ENCODE measurements around the gene ETV6. TPM values are rescaled to one million over a fixed set of nuclear protein-coding genes. Genes with fewer than 3 reads are reported as not detected.
A peak's percentile ranks its signal among the peaks of the same experiment; 100 is the strongest.

ETV6 gene
- total RNA-seq, 1 donor from 2014 or later: 16.1 TPM

DNA sequence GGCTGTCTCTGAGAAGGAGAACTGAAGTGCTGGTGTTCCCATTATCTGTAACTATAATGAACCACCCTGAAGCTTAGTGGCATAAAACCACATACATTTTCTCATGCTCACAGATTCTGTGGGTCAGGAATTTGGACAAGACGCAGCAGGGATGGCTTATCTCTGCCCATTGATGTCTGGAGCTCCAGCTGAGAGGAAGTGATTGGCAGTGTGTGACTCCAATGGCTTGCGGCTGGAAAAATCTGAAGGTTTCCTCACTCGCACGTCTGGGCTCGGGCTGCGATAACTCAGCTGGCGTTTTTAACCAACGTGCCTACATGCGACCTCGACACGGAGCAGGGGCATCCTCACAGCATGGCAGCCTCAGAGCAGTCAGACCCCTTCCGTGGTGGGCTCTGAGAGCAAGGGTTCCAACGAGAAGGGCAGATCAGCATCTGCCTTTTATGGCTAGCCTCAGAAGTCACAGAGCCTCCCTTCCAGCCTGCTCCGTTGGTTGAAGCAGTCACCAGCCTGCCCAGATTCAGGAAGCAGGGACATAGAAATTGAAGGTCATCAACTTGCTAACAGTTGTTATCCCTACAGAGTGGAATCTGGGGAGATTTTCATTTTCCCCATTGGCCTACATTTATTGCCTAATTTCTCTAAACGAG lies 277.9 kb downstream of the ETV6 start:
- ATAC-seq (ENCODE audit: poor library complexity) (no peak), DNase-seq (no peak)
- intact Hi-C loops (cut with DNase I): no loop called here

DNA sequence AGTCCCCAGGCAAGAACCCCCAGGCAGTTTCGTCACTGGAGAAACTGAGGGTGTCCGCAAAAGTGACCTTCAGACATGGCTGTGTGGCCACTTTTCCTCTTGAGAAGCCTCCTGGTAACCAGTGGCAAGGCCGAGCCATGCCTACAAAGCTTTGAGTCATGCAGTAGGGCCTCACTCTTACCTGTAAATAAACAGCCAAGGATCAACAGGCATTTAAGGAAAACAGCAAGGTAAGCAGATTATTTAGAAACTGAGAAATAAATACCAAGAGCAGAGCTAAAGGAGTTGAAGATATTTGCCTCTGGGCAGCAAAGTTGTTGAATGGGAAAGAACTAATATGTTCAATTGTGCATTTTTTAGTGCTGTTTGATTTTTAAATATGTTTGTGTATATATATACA lies 280.2 kb downstream of the ETV6 start:
- intact Hi-C loops (cut with DNase I): no loop called here
- DNase-seq (no peak), ATAC-seq (ENCODE audit: poor library complexity) (no peak)

DNA sequence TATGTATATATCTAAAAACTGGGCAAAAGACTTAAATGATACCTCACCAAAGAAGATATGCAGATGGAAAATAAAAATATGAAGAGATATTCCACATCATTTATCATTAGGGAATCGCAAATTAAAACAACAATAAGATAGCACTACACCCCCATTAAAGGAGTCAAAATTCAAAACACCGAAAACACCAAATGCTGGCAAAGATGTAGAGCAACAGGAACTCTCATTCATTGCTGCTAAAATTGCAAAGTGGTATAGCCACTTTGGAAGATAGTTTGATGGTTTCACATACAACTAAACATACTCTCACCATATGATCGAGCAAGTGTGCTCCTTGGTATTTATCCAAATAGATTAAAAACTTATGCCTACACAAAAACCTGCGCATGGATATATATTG lies 289.7 kb downstream of the ETV6 start:
- intact Hi-C loops (cut with DNase I): no loop called here
- ATAC-seq (ENCODE audit: poor library complexity) (no peak), DNase-seq (no peak)

DNA sequence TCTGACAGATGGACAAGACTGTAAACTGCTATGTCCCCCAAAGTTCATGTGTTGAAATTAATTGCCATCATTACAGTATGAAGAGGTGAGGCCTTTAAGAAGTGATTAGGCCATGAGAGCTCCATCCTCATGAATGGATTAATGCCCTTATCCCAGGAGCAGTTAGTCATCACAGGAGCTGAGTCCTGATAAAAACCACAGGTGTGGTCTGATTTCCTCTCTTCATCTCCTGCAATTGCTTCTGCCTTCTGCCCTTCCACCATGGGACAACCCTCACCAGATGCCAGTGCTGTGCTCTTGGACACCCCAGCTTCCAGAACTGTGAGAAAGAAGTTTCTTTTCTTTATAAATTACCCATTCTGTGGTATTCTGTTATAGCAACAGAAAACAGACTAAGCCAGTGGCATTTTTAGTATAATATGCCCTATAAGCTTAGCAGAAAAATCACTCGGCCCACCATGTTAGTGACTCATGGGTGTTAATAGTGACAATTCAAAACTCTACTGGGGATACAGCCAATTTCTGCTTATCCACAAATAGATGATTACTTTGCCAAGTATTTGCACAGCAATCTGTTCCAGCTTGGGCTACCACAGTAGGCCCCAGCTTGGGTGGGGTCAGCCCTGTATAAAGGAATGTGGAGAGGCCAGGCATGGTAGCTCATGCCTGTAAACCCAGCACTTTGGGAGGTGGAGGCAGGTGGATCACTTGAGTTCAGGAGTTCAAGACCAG lies 292.3 kb downstream of the ETV6 start:
- no peak for DNase-seq

DNA sequence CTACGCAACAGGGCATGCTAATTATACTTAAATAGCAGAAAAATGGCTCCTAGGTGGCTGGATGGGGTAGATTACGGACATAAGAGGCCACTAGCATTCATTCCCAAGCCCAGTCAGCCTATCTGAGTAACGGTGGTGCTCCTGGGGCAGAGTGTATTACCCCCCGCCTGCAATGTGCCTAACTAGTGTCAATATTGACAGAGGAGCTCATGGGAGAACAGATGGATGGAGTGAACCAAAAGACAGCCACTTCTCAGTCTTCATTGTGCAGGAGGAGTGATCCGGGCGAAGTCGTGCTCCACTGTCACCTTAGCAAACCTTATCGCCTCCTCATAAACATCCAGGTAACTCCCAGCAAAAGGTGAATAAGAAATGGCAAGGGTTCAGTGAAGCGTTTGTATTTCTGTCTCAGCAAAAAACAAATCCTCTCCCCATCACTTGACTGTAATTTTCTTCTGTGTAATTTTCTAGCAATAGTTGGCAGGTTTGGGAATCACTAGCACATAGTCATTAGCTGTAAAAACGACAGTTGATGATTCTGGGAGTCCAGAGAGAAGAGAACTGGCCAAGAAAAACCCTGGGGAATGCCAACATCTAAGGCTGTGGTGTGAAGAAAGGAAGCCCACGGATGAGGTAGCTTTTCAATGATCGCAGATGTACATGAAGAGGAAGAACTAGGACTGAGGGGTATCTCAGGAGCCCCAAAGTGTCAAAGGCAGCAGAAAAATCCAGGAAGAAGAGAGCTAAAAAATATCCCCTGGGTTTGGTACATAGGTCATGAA lies 294.6 kb downstream of the ETV6 start:
- ATAC-seq (ENCODE audit: poor library complexity): no peak
- DNase-seq: no peak
- intact Hi-C loops (cut with DNase I): no loop called here

More for the DNA sequence above, 292.3 kb downstream of the ETV6 start:
- peak; percentile 43 for ATAC-seq (ENCODE audit: poor library complexity)
- intact Hi-C loops (cut with DNase I): no loop called here
